Upper lobe of left lung (tissue), 6 donors: Measurements from ENCODE around the gene BCAM. TPM values are rescaled to one million over a fixed set of nuclear protein-coding genes. Genes with fewer than 3 reads are reported as not detected.

ENCODE experiments used
- ATAC-seq, 2 donors: fragments of 200-7000 bp; cut with Tn5 transposase; one replicate each; pipeline ENCODE4 v1.9.1; 2022; ENCODE audit warnings: mild to moderate bottlenecking in 2 of 2, moderate library complexity in 2 of 2; ENCODE audit not compliant: low FRiP score in 2 of 2
- DNase-seq, 2 donors: peaks; one replicate each; pipeline ENCODE4 v3.0.0-alpha.2; 2019 to 2020
- H3K27ac ChIP-seq, 4 donors: fragments of 200-600 bp; sonication (generic); one replicate each; pipeline ENCODE4 v1.5.1; 2016 to 2019
- H3K27me3 ChIP-seq, 4 donors: fragments of 200-600 bp; sonication (generic); one replicate each; pipeline ENCODE4 v1.5.1; 2017 to 2019
- H3K36me3 ChIP-seq, 4 donors: fragments of 200-600 bp; sonication (generic); one replicate each; pipeline ENCODE4 v1.5.1; 2016 to 2019
- H3K4me1 ChIP-seq, 4 donors: fragments of 200-600 bp; sonication (generic); one replicate each; pipeline ENCODE4 v1.5.1; 2018 to 2019
- H3K4me3 ChIP-seq, 4 donors: fragments of 200-600 bp; sonication (generic); one replicate each; pipeline ENCODE4 v1.5.1; 2017 to 2019; ENCODE audit warnings: mild to moderate bottlenecking in 2 of 4, moderate library complexity in 1 of 4
- H3K9me3 ChIP-seq, 4 donors: fragments of 200-600 bp; sonication (generic); one replicate each; pipeline ENCODE4 v1.5.1; 2018 to 2019
- CTCF ChIP-seq, 6 experiments: fragments of 450-650 bp in 4 of 6; fragments of 200-600 bp in 2 of 6; sonication (generic) in 2 of 6; IDR thresholded peaks; one replicate each; pipeline ENCODE4 v1.5.1; 2016 to 2019; ENCODE audit warnings: antibody characterized with exemption in 6 of 6
- EP300 ChIP-seq, 4 donors: sonication (generic); formaldehyde crosslinking; IDR thresholded peaks; one replicate each; pipeline ENCODE4 v1.5.1; 2017; ENCODE audit warnings: antibody characterized with exemption in 4 of 4, control low read depth in 2 of 4
- POLR2A ChIP-seq, 4 donors: fragments of 450-650 bp; IDR thresholded peaks; one replicate each; pipeline ENCODE4 v1.5.1; 2016 to 2017; ENCODE audit warnings: antibody characterized with exemption in 4 of 4, mild to moderate bottlenecking in 2 of 4
- POLR2AphosphoS5 ChIP-seq, 2 donors: sonication (generic); formaldehyde crosslinking; IDR thresholded peaks; one replicate each; pipeline ENCODE4 v1.5.1; 2017; ENCODE audit warnings: antibody characterized with exemption in 2 of 2
- WGBS, 2 donors: methylation state at CpG; one replicate each; pipeline ENCODE4 v1.1.5; 2017 to 2018; 5-methylcytosine and 5-hydroxymethylcytosine counted together
- total RNA-seq, 6 donors: library from RNA; depleted of rRNA in 4 of 6; stranded (reverse); fragments of >200 nt in 4 of 6; gene quantifications; one replicate each; pipeline versions ENCODE4 v1.1.0 to v1.2.1, GENCODE V29; 2016 to 2021
- donor health status: DM: no; HTN: no; CAD: no; lungs with moderate emphysema.
- donor health status: DM: no; HTN: yes; CAD: no; lungs with severe emphysema.

Gene BCAM
- total RNA-seq, 6 donors from 2014 or later: 246 to 557 (median 274) TPM

- Histone ChIP-seq H3K36me3 (no peaks in the 10 kb centered on the region), H3K27ac (no peak overlapping the region), H3K9me3 (no peaks in the 10 kb centered on the region), H3K27me3 (no peaks in the 10 kb centered on the region), H3K4me1 (peaks cover 0 to 3% (median 0%) of the 10 kb centered on the region in 4 donors), H3K4me3 (no peak overlapping the region)
- WGBS, 2 donors: 85 to 89% methylated on average over 13 of the region's 13 CpGs
- TF ChIP-seq POLR2AphosphoS5 (IDR thresholded peaks at IDR 0.05) (no peak), POLR2A (IDR thresholded peaks at IDR 0.05) (no peak), CTCF (IDR thresholded peaks at IDR 0.05) (no peak)
- no peak for DNase-seq
- no peak for ATAC-seq
Measured at GRCh38 chr19:44789943-44790483, 18.9 kb upstream of the BCAM start.

- no peak for ATAC-seq
- Histone ChIP-seq H3K27ac (no peak overlapping the region), H3K36me3 (no peaks in the 10 kb centered on the region), H3K4me1 (peaks cover 4 to 12% (median 8%) of the 10 kb centered on the region in 4 donors), H3K27me3 (no peaks in the 10 kb centered on the region), H3K9me3 (no peaks in the 10 kb centered on the region), H3K4me3 (no peak overlapping the region)
- WGBS, 2 donors: 88 to 96% methylated on average over 5 to 9 of the region's 9 CpGs
- DNase-seq: no peak
- TF ChIP-seq CTCF (IDR thresholded peaks at IDR 0.05) (no peak), EP300 (IDR thresholded peaks at IDR 0.05) (no peak), POLR2AphosphoS5 (IDR thresholded peaks at IDR 0.05) (no peak), POLR2A (IDR thresholded peaks at IDR 0.05) (no peak)
Measured at GRCh38 chr19:44792281-44792680, 16.6 kb upstream of the BCAM start.

- Histone ChIP-seq H3K9me3 (no peaks in the 10 kb centered on the region), H3K27ac (no peak overlapping the region), H3K36me3 (no peaks in the 10 kb centered on the region), H3K4me3 (no peak overlapping the region), H3K27me3 (no peaks in the 10 kb centered on the region), H3K4me1 (peaks cover 5 to 12% (median 8%) of the 10 kb centered on the region in 4 donors)
- ATAC-seq (no peak), DNase-seq (no peak)
- WGBS, 2 donors: 92 to 93% methylated on average over 4 of the region's 4 CpGs
- TF ChIP-seq CTCF (IDR thresholded peaks at IDR 0.05) (no peak), EP300 (IDR thresholded peaks at IDR 0.05) (no peak), POLR2AphosphoS5 (IDR thresholded peaks at IDR 0.05) (no peak), POLR2A (IDR thresholded peaks at IDR 0.05) (no peak)
Measured at GRCh38 chr19:44794610-44795009, 14.3 kb upstream of the BCAM start.

- TF ChIP-seq CTCF (IDR thresholded peaks at IDR 0.05): no peak
- no peak for TF ChIP-seq POLR2A (IDR thresholded peaks at IDR 0.05)
- TF ChIP-seq POLR2AphosphoS5 (IDR thresholded peaks at IDR 0.05): no peak
- no peak for TF ChIP-seq EP300 (IDR thresholded peaks at IDR 0.05)
- ATAC-seq (no peak), DNase-seq (no peak)
- H3K9me3 ChIP-seq: no peaks in the 10 kb centered on the region
- peak overlapping the region in 2 of 4 donors; percentile 81 to 83 for H3K27ac ChIP-seq
- WGBS, 2 donors: 89 to 93% methylated on average over 13 of the region's 13 CpGs
- H3K4me3 ChIP-seq: no peak overlapping the region
- H3K4me1 ChIP-seq: peaks cover 9 to 17% (median 12%) of the 10 kb centered on the region in 4 donors
- no peaks in the 10 kb centered on the region for H3K27me3 ChIP-seq
- H3K36me3 ChIP-seq: no peaks in the 10 kb centered on the region
Measured at GRCh38 chr19:44795398-44795987, 13.4 kb upstream of the BCAM start.

GRCh38 chr19:44796701-44797115, 12.2 kb upstream of the BCAM start:
- Histone ChIP-seq H3K4me3 (no peak overlapping the region), H3K9me3 (no peaks in the 10 kb centered on the region), H3K4me1 (peaks cover 12 to 19% (median 15%) of the 10 kb centered on the region in 4 donors), H3K27me3 (no peaks in the 10 kb centered on the region), H3K36me3 (no peaks in the 10 kb centered on the region), H3K27ac (peak overlapping the region; percentile 45 to 83 (median 77))
- TF ChIP-seq POLR2AphosphoS5 (IDR thresholded peaks at IDR 0.05) (no peak), CTCF (IDR thresholded peaks at IDR 0.05) (no peak), EP300 (IDR thresholded peaks at IDR 0.05) (no peak), POLR2A (IDR thresholded peaks at IDR 0.05) (no peak)
- DNase-seq: no peak
- WGBS, 2 donors: 18 to 33% methylated on average over 12 of the region's 12 CpGs
- no peak for ATAC-seq
